ENCODE data around the gene ZC3H15.

ZC3H15 gene

DNA sequence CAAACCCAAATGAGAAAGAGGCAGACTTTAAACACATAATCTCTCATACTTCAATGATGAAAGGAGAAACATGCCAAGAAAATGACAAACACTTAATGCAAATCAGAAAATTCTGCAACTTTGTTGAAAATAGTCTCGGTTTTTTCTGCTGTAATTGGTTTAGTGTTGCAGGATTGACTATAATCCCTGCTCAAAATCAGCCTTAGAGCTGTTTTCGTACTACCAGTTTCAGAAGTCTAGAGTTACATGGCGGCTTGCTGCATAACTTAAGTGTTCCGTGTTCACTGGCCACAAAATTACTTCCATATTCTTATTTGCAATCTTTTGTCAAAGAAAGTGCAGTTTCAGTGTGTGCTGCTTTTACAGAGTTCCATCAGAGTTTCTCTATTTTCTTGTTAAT is 54.9 kb downstream of the ZC3H15 start:
- H3K4me3 ChIP-seq (ENCODE audit: low read depth, low read length) = no peak overlapping the region
- TF ChIP-seq, protein P1, sequence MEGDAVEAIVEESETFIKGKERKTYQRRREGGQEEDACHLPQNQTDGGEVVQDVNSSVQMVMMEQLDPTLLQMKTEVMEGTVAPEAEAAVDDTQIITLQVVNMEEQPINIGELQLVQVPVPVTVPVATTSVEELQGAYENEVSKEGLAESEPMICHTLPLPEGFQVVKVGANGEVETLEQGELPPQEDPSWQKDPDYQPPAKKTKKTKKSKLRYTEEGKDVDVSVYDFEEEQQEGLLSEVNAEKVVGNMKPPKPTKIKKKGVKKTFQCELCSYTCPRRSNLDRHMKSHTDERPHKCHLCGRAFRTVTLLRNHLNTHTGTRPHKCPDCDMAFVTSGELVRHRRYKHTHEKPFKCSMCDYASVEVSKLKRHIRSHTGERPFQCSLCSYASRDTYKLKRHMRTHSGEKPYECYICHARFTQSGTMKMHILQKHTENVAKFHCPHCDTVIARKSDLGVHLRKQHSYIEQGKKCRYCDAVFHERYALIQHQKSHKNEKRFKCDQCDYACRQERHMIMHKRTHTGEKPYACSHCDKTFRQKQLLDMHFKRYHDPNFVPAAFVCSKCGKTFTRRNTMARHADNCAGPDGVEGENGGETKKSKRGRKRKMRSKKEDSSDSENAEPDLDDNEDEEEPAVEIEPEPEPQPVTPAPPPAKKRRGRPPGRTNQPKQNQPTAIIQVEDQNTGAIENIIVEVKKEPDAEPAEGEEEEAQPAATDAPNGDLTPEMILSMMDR (conservative IDR thresholded peaks at IDR 0.05; ENCODE audit: low read depth, low read length) = no peak
- no peak for DNase-seq (ENCODE audit: low read depth)

DNA sequence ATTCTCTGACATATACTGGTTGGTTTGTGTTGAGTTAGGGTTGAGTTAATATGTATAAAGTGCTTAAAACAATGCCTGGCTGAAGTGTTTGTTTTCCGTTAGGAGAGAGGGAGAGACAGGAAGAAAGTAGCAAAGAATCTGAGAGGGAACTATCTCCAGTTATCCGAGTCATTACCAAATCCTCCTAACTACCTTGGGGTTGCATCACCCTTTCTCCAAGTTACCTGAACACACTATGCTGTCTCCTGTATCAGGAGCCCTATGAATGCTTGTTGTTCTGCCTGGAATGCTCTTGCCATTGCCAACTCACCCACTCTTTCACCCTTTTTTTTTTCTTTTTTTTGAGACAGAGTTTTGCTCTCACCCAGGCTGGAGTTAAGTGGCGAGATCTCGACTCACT is 55.9 kb downstream of the ZC3H15 start:
- DNase-seq (ENCODE audit: low read depth) = no peak
- no peak overlapping the region for H3K4me3 ChIP-seq (ENCODE audit: low read depth, low read length)
- TF ChIP-seq, protein P1 (conservative IDR thresholded peaks at IDR 0.05; ENCODE audit: low read depth, low read length) = no peak

DNA sequence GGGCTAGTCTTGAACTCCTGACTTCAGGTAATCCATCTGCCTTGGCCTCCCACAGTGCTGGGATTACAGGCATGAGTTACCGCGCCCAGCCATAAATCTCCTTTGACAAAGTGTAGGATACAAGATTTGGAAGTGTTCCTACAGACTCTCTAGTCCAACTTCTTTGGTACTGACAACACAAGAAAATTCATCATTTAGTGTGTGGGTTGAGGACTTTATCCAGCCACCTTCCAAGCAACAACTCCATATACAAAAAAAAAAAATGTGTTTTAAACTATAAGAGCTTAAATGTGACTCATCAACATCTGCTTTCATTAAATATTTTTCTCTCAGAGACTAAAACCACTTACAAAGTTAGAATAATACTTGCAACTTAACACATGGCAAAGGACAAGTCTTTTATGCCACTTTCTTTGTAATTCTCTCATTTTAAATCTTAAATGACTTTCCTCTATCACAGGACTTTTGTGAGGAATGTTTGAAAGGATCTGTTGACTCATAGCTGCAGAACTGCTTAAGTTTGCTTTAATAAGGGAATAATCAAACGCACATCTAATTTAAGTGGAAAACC is 57.6 kb downstream of the ZC3H15 start:
- H3K4me3 ChIP-seq (ENCODE audit: low read depth, low read length) = no peak overlapping the region
- TF ChIP-seq, protein P1 (conservative IDR thresholded peaks at IDR 0.05; ENCODE audit: low read depth, low read length) = no peak
- DNase-seq (ENCODE audit: low read depth) = peak; percentile 58

- peak; percentile 92 for DNase-seq (ENCODE audit: low read depth)
- H3K4me3 ChIP-seq (ENCODE audit: low read depth, low read length) = no peak overlapping the region
- TF ChIP-seq, protein P1 (conservative IDR thresholded peaks at IDR 0.05; ENCODE audit: low read depth, low read length) = no peak
Measured at GRCh38 chr2:186544255-186544675, 58.2 kb downstream of the ZC3H15 start.

- H3K4me3 ChIP-seq (ENCODE audit: low read depth, low read length) = no peak overlapping the region
- TF ChIP-seq, protein P1 (conservative IDR thresholded peaks at IDR 0.05; ENCODE audit: low read depth, low read length) = no peak
- DNase-seq (ENCODE audit: low read depth) = peak; percentile 27
Measured at GRCh38 chr2:186546846-186547245, 60.8 kb downstream of the ZC3H15 start.

DNA sequence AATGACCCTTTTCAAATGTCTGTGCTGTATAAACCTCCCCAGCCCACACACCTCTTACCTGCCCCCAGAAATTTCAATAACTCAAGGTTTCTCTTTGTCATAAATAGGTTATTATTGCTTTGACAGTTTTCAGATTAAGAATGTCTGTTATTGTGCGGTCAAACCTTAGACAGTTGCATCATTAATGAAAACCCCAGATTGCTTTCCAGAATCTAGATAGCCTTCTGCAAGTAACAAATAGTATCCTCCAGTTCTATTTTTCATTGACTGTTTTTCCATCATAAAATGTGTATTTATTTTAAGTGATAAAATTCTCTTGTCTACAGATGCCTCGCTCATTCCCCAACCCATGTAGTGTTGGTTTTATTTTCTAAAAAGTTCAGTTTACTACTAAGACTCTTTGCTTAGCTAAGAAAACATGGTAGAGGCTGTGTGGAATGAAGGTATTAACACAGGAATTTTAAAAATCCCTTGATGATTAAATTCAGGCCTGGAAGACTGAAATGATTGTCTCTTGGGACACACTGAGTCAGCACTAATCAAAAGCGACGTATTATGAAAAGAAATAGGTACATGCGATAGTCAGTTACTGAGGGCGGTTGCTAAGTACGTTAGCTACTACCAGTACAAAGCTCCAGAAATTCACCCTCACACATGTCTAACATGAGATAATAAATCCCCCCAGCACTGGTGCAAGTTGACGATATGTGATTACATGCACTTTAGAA is 65.4 kb downstream of the ZC3H15 start:
- DNase-seq (ENCODE audit: low read depth) = peak; percentile 76
- TF ChIP-seq, protein P1 (conservative IDR thresholded peaks at IDR 0.05; ENCODE audit: low read depth, low read length) = no peak
- H3K4me3 ChIP-seq (ENCODE audit: low read depth, low read length) = no peak overlapping the region

- DNase-seq (ENCODE audit: low read depth) = no peak
Measured at GRCh38 chr2:186554429-186554828, 68.4 kb downstream of the ZC3H15 start.

More at GRCh38 chr2:186554429-186554828, 68.4 kb downstream of the ZC3H15 start:
- TF ChIP-seq, protein P1 (conservative IDR thresholded peaks at IDR 0.05; ENCODE audit: low read depth, low read length) = no peak
- H3K4me3 ChIP-seq (ENCODE audit: low read depth, low read length) = no peak overlapping the region
